Ureter (tissue), 1 donor: ENCODE data around the gene MMP11. TPM values are rescaled to one million over a fixed set of nuclear protein-coding genes. Genes with fewer than 3 reads are reported as not detected.

Experiments used
- DNase-seq: peaks from one replicate; pipeline ENCODE4 v3.0.0-alpha.2; 2020; ENCODE audit warnings: low spot score
- total RNA-seq: library from RNA; stranded (reverse); gene quantifications from one replicate; pipeline ENCODE4 v1.2.4, GENCODE V29; 2023
- donor health status: DM: yes; HTN: yes; CAD: no.

The MMP11 gene
- total RNA-seq, 1 donor from 2014 or later, result 1.5 TPM

- no peak for DNase-seq
These were observed 28.7 kb downstream of the MMP11 start for GRCh38 chr22:23801238-23801821.

GRCh38 chr22:23801886-23802377, 29.3 kb downstream of the MMP11 start:
- no peak for DNase-seq

- DNase-seq, result no peak
These were observed 30.6 kb downstream of the MMP11 start for GRCh38 chr22:23803001-23803819.

GRCh38 chr22:23804781-23805291, 32.2 kb downstream of the MMP11 start:
- DNase-seq, result no peak

- no peak for DNase-seq
These were observed 34.2 kb downstream of the MMP11 start for GRCh38 chr22:23806837-23807236.

GRCh38 chr22:23812378-23812777, 39.7 kb downstream of the MMP11 start:
- DNase-seq, result no peak

GRCh38 chr22:23815541-23816155, 43.0 kb downstream of the MMP11 start:
- no peak for DNase-seq

- no peak for DNase-seq
These were observed 43.7 kb downstream of the MMP11 start for GRCh38 chr22:23816156-23816976.

- DNase-seq, result no peak
These were observed 44.5 kb downstream of the MMP11 start for GRCh38 chr22:23817146-23817545.

GRCh38 chr22:23818541-23818940, 45.9 kb downstream of the MMP11 start:
- no peak for DNase-seq

- DNase-seq, result no peak
These were observed 48.1 kb downstream of the MMP11 start for GRCh38 chr22:23820748-23821211.

- no peak for DNase-seq
These were observed 49.5 kb downstream of the MMP11 start for GRCh38 chr22:23822101-23822671.

GRCh38 chr22:23823331-23823791, 50.7 kb downstream of the MMP11 start:
- no peak for DNase-seq

GRCh38 chr22:23824476-23825245, 52.0 kb downstream of the MMP11 start:
- no peak for DNase-seq

GRCh38 chr22:23825246-23825905, 52.7 kb downstream of the MMP11 start:
- DNase-seq, result no peak

- DNase-seq, result no peak
These were observed 54.1 kb downstream of the MMP11 start for GRCh38 chr22:23826510-23827350.

- no peak for DNase-seq
These were observed 54.8 kb downstream of the MMP11 start for GRCh38 chr22:23827351-23827995.
